Glomerular endothelial cell (primary cell): Measurements from ENCODE around the gene TJP2. TPM values are rescaled to one million over a fixed set of nuclear protein-coding genes. Genes with fewer than 3 reads are reported as not detected.
"Not testable (repeated sequence)": the region's sequence is repeated elsewhere in the genome, so short reads cannot be mapped to it uniquely, and the experiment has no call there.

ENCODE experiments used
- DNase-seq: peaks from one replicate; pipeline ENCODE4 v3.0.0-alpha.2; 2011; ENCODE audit warnings: low read depth, low spot score; ENCODE audit errors: extremely low read depth
- total RNA-seq: library from RNA; depleted of rRNA; stranded (reverse); fragments of >200 nt; gene quantifications from 2 replicates; pipeline ENCODE4 v1.2.3, GENCODE V29; 2015

TJP2 gene
- total RNA-seq, 1 donor from 2014 or later: 242 TPM

GRCh38 chr9:69157751-69158466 lies 16.2 kb upstream of the TJP2 start:
- DNase-seq: no peak

GRCh38 chr9:69158471-69158870 lies 15.6 kb upstream of the TJP2 start:
- no peak for DNase-seq

GRCh38 chr9:69164573-69164972 lies 9.5 kb upstream of the TJP2 start:
- DNase-seq: not testable (repeated sequence)

GRCh38 chr9:69165581-69165980 lies 8.5 kb upstream of the TJP2 start:
- DNase-seq: no peak

- DNase-seq: no peak
These were observed 5.3 kb upstream of the TJP2 start for GRCh38 chr9:69168709-69169217.

- no peak for DNase-seq
These were observed 3.8 kb upstream of the TJP2 start for GRCh38 chr9:69170231-69170630.

GRCh38 chr9:69171049-69171448 lies 3.0 kb upstream of the TJP2 start:
- DNase-seq: no peak

GRCh38 chr9:69171517-69171916 lies 2.6 kb upstream of the TJP2 start:
- no peak for DNase-seq

GRCh38 chr9:69172895-69173294 lies 1.2 kb upstream of the TJP2 start:
- no peak for DNase-seq

- no peak for DNase-seq
These were observed 583 bp upstream of the TJP2 start for GRCh38 chr9:69173497-69173890.

GRCh38 chr9:69174616-69175463 lies 763 bp downstream of the TJP2 start:
- DNase-seq: no peak

GRCh38 chr9:69175486-69175885 lies 1.4 kb downstream of the TJP2 start:
- DNase-seq: no peak

- no peak for DNase-seq
These were observed 2.5 kb downstream of the TJP2 start for GRCh38 chr9:69176471-69177171.

- no peak for DNase-seq
These were observed 4.5 kb downstream of the TJP2 start for GRCh38 chr9:69178583-69179011.

- no peak for DNase-seq
These were observed 5.0 kb downstream of the TJP2 start for GRCh38 chr9:69179037-69179436.

GRCh38 chr9:69180200-69180599 lies 6.1 kb downstream of the TJP2 start:
- no peak for DNase-seq

- DNase-seq: peak; percentile 91
These were observed 6.6 kb downstream of the TJP2 start for GRCh38 chr9:69180670-69181069.

- DNase-seq: no peak
These were observed 7.9 kb downstream of the TJP2 start for GRCh38 chr9:69181908-69182353.

- no peak for DNase-seq
These were observed 10.2 kb downstream of the TJP2 start for GRCh38 chr9:69184266-69184665.

- no peak for DNase-seq
These were observed 12.9 kb downstream of the TJP2 start for GRCh38 chr9:69186841-69187611.
